Thymus (tissue), 11 donors: Measurements from ENCODE around the gene ATP1A3. TPM values are rescaled to one million over a fixed set of nuclear protein-coding genes. Genes with fewer than 3 reads are reported as not detected.

ENCODE experiments used
- DNase-seq, 9 donors: peaks; one replicate each; pipeline ENCODE4 v3.0.0-alpha.2; 2013; ENCODE audit warnings: low spot score in 9 of 9, low read depth in 6 of 9, missing footprints in 1 of 9
- H3K27ac ChIP-seq, 2 donors: one replicate each; pipeline ENCODE4 v1.5.1; 2013; ENCODE audit warnings: control low read depth in 1 of 2, low read depth in 1 of 2, low read length in 1 of 2, mild to moderate bottlenecking in 1 of 2, moderate library complexity in 1 of 2
- H3K27me3 ChIP-seq, 2 donors: one replicate each; pipeline ENCODE4 v1.5.1; 2013; ENCODE audit warnings: low read length in 1 of 2; ENCODE audit not compliant: control insufficient read depth in 2 of 2, insufficient read depth in 1 of 2
- H3K36me3 ChIP-seq, 2 donors: one replicate each; pipeline ENCODE4 v1.5.1; 2013; ENCODE audit warnings: low read length in 1 of 2, mild to moderate bottlenecking in 1 of 2, moderate library complexity in 1 of 2; ENCODE audit not compliant: control insufficient read depth in 2 of 2, insufficient read depth in 2 of 2
- H3K4me1 ChIP-seq, 2 donors: one replicate each; pipeline ENCODE4 v1.5.1; 2013; ENCODE audit warnings: low read length in 2 of 2; ENCODE audit not compliant: control insufficient read depth in 2 of 2, insufficient read depth in 2 of 2
- H3K4me3 ChIP-seq, 2 donors: one replicate each; pipeline ENCODE4 v1.5.1; 2013; ENCODE audit warnings: low read length in 2 of 2, control low read depth in 1 of 2, mild to moderate bottlenecking in 1 of 2
- H3K9me3 ChIP-seq, 2 donors: one replicate each; pipeline ENCODE4 v1.5.1; 2013; ENCODE audit warnings: low read length in 1 of 2, mild to moderate bottlenecking in 1 of 2; ENCODE audit not compliant: control insufficient read depth in 2 of 2, insufficient read depth in 1 of 2
- WGBS: extraction: QIAGEN DNeasy Blood & Tissue Kit; methylation state at CpG from one replicate; pipeline ENCODE4 v1.1.7; 2013; 5-methylcytosine and 5-hydroxymethylcytosine counted together
- polyA plus RNA-seq: library from polyadenylated mRNA; stranded (reverse); fragments of 200-250 nt; gene quantifications from one replicate; pipeline ENCODE4 v1.2.3, GENCODE V29; 2013
- total RNA-seq: library from RNA; stranded (reverse); fragments of 120-200 nt; gene quantifications from one replicate; pipeline ENCODE4 v1.2.4, GENCODE V29; 2013
- donor health status: healthy.

Gene ATP1A3
- total and polyA plus RNA-seq, 2 donors: 1.2 to 2.6 TPM

- H3K9me3 ChIP-seq: peaks cover 1 to 3% of the 10 kb centered on the region in 2 donors
- H3K4me3 ChIP-seq: no peak overlapping the region
- 40% methylated on average over 14 of the region's 14 CpGs for WGBS
- no peak for DNase-seq
- H3K36me3 ChIP-seq: no peaks in the 10 kb centered on the region
- peaks cover 14 to 42% of the 10 kb centered on the region in 2 donors for H3K4me1 ChIP-seq
- no peak overlapping the region for H3K27ac ChIP-seq
- peaks cover 43 to 96% of the 10 kb centered on the region in 2 donors for H3K27me3 ChIP-seq
These were observed 64.4 kb downstream of the ATP1A3 start for GRCh38 chr19:41929536-41930071.

GRCh38 chr19:41928754-41929535 lies 65.1 kb downstream of the ATP1A3 start:
- H3K36me3 ChIP-seq: no peaks in the 10 kb centered on the region
- peaks cover 43 to 96% of the 10 kb centered on the region in 2 donors for H3K27me3 ChIP-seq
- DNase-seq: peak in 3 of 9 donors; percentile 40 to 73 (median 63)
- WGBS: 7% methylated on average over 29 of the region's 29 CpGs
- H3K4me1 ChIP-seq: peaks cover 14 to 36% of the 10 kb centered on the region in 2 donors
- H3K4me3 ChIP-seq: peak overlapping the region; percentile 38 to 54
- H3K27ac ChIP-seq: peak overlapping the region in 1 of 2 donors; percentile 62
- H3K9me3 ChIP-seq: peaks cover 1 to 5% of the 10 kb centered on the region in 2 donors

GRCh38 chr19:41928221-41928683 lies 65.8 kb downstream of the ATP1A3 start, which contains the start of gene ERFL:
Gene ERFL, minus strand, starts transcription at chr19:41928449. Its CDS starts 15,530 bp downstream, at chr19:41912919.
- H3K36me3 ChIP-seq: no peaks in the 10 kb centered on the region
- H3K27ac ChIP-seq: peak within 1 kb of the TSS in 1 of 2 donors; percentile 62
- H3K27me3 ChIP-seq: peaks cover 43 to 96% of the 10 kb centered on the region in 2 donors
- peaks cover 1 to 5% of the 10 kb centered on the region in 2 donors for H3K9me3 ChIP-seq
- peak in 1 of 9 donors; percentile 32 for DNase-seq
- H3K4me1 ChIP-seq: peaks cover 14 to 32% of the 10 kb centered on the region in 2 donors
- under 1% methylated on average over 48 of the region's 49 CpGs for WGBS
- H3K4me3 ChIP-seq: peak within 1 kb of the TSS; percentile 38 to 54

- H3K9me3 ChIP-seq: peaks cover 1 to 5% of the 10 kb centered on the region in 2 donors
- H3K27me3 ChIP-seq: peaks cover 48 to 97% of the 10 kb centered on the region in 2 donors
These were observed 66.4 kb downstream of the ATP1A3 start for GRCh38 chr19:41927497-41928192.

GRCh38 chr19:41926763-41927496 lies 67.1 kb downstream of the ATP1A3 start:
- no peaks in the 10 kb centered on the region for H3K36me3 ChIP-seq
- WGBS: 68% methylated on average over 16 of the region's 16 CpGs
- H3K4me3 ChIP-seq: no peak overlapping the region
- H3K4me1 ChIP-seq: peaks cover 14 to 32% of the 10 kb centered on the region in 2 donors
- no peak overlapping the region for H3K27ac ChIP-seq
- DNase-seq: no peak
- peaks cover 49 to 97% of the 10 kb centered on the region in 2 donors for H3K27me3 ChIP-seq
- peaks cover 1 to 5% of the 10 kb centered on the region in 2 donors for H3K9me3 ChIP-seq

More at GRCh38 chr19:41927497-41928192, 66.4 kb downstream of the ATP1A3 start:
- DNase-seq: peak in 1 of 9 donors; percentile 46
- Histone ChIP-seq H3K4me1 (peaks cover 14 to 32% of the 10 kb centered on the region in 2 donors), H3K4me3 (peak overlapping the region; percentile 8 to 54), H3K36me3 (no peaks in the 10 kb centered on the region), H3K27ac (no peak overlapping the region)
- 9% methylated on average over 43 of the region's 43 CpGs for WGBS

GRCh38 chr19:41926028-41926762 lies 67.8 kb downstream of the ATP1A3 start:
- Histone ChIP-seq H3K9me3 (peaks cover 1 to 5% of the 10 kb centered on the region in 2 donors), H3K27ac (no peak overlapping the region), H3K36me3 (no peaks in the 10 kb centered on the region), H3K27me3 (peaks cover 50 to 97% of the 10 kb centered on the region in 2 donors), H3K4me3 (no peak overlapping the region), H3K4me1 (peaks cover 14 to 36% of the 10 kb centered on the region in 2 donors)
- 59% methylated on average over 27 of the region's 27 CpGs for WGBS
- DNase-seq: no peak

GRCh38 chr19:41925208-41926003 lies 68.6 kb downstream of the ATP1A3 start:
- peaks cover 10 to 35% of the 10 kb centered on the region in 2 donors for H3K4me1 ChIP-seq
- H3K4me3 ChIP-seq: no peak overlapping the region
- WGBS: 69% methylated on average over 7 of the region's 7 CpGs
- no peak for DNase-seq
- no peaks in the 10 kb centered on the region for H3K36me3 ChIP-seq
- H3K27ac ChIP-seq: no peak overlapping the region
- H3K9me3 ChIP-seq: peaks cover 1 to 5% of the 10 kb centered on the region in 2 donors
- H3K27me3 ChIP-seq: peaks cover 48 to 97% of the 10 kb centered on the region in 2 donors
